Thyroid gland (tissue), 4 donors: ENCODE data around the gene MBIP.

ENCODE experiments used
- POLR2A ChIP-seq, 2 donors: fragments of 450-650 bp; IDR thresholded peaks; one replicate each; pipeline ENCODE4 v1.6.1; 2017; ENCODE audit warnings: antibody characterized with exemption in 2 of 2, mild to moderate bottlenecking in 2 of 2, moderate library complexity in 1 of 2
- TF ChIP-seq, protein P1 (sequence below), 6 experiments: fragments of 200-600 bp in 3 of 6; fragments of 450-650 bp in 3 of 6; sonication (generic) in 3 of 6; IDR thresholded peaks; one replicate each; pipeline ENCODE4 v1.5.1; 2016 to 2019; ENCODE audit warnings: antibody characterized with exemption in 6 of 6, mild to moderate bottlenecking in 2 of 6, inconsistent platforms in 1 of 6, moderate library complexity in 1 of 6

DNA sequence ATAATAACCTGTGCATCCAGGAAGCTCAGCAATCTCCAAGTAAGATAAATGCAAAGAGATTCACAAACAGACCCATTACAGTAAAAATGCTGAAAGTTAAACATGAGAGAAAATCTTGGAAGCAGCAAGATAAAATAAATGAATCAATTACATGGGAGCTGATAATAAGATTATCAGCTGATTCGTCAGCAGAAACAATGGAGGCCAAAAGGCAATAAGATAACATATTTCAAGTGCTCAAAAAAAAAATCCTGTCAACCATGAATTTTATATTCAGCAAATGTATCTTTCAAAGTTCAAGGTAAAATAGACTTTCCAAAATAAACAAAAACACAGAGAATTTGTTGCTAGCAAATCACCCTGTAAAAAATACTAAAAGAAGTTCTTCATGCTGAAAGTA lies 36.4 kb upstream of the MBIP start:
- TF ChIP-seq, protein P1, sequence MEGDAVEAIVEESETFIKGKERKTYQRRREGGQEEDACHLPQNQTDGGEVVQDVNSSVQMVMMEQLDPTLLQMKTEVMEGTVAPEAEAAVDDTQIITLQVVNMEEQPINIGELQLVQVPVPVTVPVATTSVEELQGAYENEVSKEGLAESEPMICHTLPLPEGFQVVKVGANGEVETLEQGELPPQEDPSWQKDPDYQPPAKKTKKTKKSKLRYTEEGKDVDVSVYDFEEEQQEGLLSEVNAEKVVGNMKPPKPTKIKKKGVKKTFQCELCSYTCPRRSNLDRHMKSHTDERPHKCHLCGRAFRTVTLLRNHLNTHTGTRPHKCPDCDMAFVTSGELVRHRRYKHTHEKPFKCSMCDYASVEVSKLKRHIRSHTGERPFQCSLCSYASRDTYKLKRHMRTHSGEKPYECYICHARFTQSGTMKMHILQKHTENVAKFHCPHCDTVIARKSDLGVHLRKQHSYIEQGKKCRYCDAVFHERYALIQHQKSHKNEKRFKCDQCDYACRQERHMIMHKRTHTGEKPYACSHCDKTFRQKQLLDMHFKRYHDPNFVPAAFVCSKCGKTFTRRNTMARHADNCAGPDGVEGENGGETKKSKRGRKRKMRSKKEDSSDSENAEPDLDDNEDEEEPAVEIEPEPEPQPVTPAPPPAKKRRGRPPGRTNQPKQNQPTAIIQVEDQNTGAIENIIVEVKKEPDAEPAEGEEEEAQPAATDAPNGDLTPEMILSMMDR (IDR thresholded peaks at IDR 0.05) = no peak
- no peak for TF ChIP-seq POLR2A (IDR thresholded peaks at IDR 0.05)
